KOPT-K1 (cell line): Measurements from ENCODE around the gene GSS.

Experiments
- H3K27ac ChIP-seq: fragments of 200-600 bp; sonication (generic); 2 replicates; pipeline ENCODE4 v1.5.1; 2016; ENCODE audit warnings: antibody characterized with exemption, mild to moderate bottlenecking, low read depth, low read length; ENCODE audit not compliant: poor library complexity, severe bottlenecking
- H3K36me3 ChIP-seq: fragments of 200-600 bp; sonication (generic); 2 replicates; pipeline ENCODE4 v1.5.1; 2017; ENCODE audit warnings: antibody characterized with exemption, mild to moderate bottlenecking, low read length, moderate library complexity; ENCODE audit not compliant: insufficient read depth
- H3K9me3 ChIP-seq: fragments of 200-600 bp; sonication (generic); 2 replicates; pipeline ENCODE4 v1.5.1; 2017; ENCODE audit warnings: antibody characterized with exemption, low read length, mild to moderate bottlenecking; ENCODE audit not compliant: insufficient read depth, poor library complexity, severe bottlenecking

The GSS gene

GRCh38 chr20:34986311-34987287 is 31.0 kb upstream of the GSS start:
- no peaks in the 10 kb centered on the region for H3K36me3 ChIP-seq
- H3K27ac ChIP-seq = no peak overlapping the region
- no peaks in the 10 kb centered on the region for H3K9me3 ChIP-seq

- Histone ChIP-seq H3K27ac (no peak overlapping the region), H3K36me3 (no peaks in the 10 kb centered on the region), H3K9me3 (no peaks in the 10 kb centered on the region)
Measured at GRCh38 chr20:34985461-34986310, 30.1 kb upstream of the GSS start.

- H3K27ac ChIP-seq = no peak overlapping the region
- no peaks in the 10 kb centered on the region for H3K9me3 ChIP-seq
- no peaks in the 10 kb centered on the region for H3K36me3 ChIP-seq
Measured at GRCh38 chr20:34984756-34985261, 29.2 kb upstream of the GSS start.

- H3K9me3 ChIP-seq = no peaks in the 10 kb centered on the region
- no peaks in the 10 kb centered on the region for H3K36me3 ChIP-seq
Measured at GRCh38 chr20:34983995-34984735, 28.6 kb upstream of the GSS start.

GRCh38 chr20:34983089-34983820 is 27.6 kb upstream of the GSS start:
- no peaks in the 10 kb centered on the region for H3K9me3 ChIP-seq
- H3K27ac ChIP-seq = no peak overlapping the region
- no peaks in the 10 kb centered on the region for H3K36me3 ChIP-seq

More at GRCh38 chr20:34983995-34984735, 28.6 kb upstream of the GSS start:
- H3K27ac ChIP-seq = no peak overlapping the region

- H3K36me3 ChIP-seq = no peaks in the 10 kb centered on the region
- no peak overlapping the region for H3K27ac ChIP-seq
- no peaks in the 10 kb centered on the region for H3K9me3 ChIP-seq
Measured at GRCh38 chr20:34982270-34983088, 26.9 kb upstream of the GSS start.

GRCh38 chr20:34980543-34981233 is 25.1 kb upstream of the GSS start:
- H3K36me3 ChIP-seq = no peaks in the 10 kb centered on the region
- no peaks in the 10 kb centered on the region for H3K9me3 ChIP-seq
- H3K27ac ChIP-seq = no peak overlapping the region

GRCh38 chr20:34979366-34980153 is 24.0 kb upstream of the GSS start:
- no peaks in the 10 kb centered on the region for H3K9me3 ChIP-seq
- no peak overlapping the region for H3K27ac ChIP-seq

GRCh38 chr20:34978092-34978744 is 22.6 kb upstream of the GSS start:
- Histone ChIP-seq H3K36me3 (no peaks in the 10 kb centered on the region), H3K9me3 (no peaks in the 10 kb centered on the region), H3K27ac (no peak overlapping the region)

More at GRCh38 chr20:34979366-34980153, 24.0 kb upstream of the GSS start:
- no peaks in the 10 kb centered on the region for H3K36me3 ChIP-seq

GRCh38 chr20:34977365-34978091 is 21.9 kb upstream of the GSS start:
- Histone ChIP-seq H3K36me3 (no peaks in the 10 kb centered on the region), H3K27ac (no peak overlapping the region), H3K9me3 (no peaks in the 10 kb centered on the region)

- Histone ChIP-seq H3K36me3 (no peaks in the 10 kb centered on the region), H3K9me3 (no peaks in the 10 kb centered on the region), H3K27ac (no peak overlapping the region)
Measured at GRCh38 chr20:34976286-34976685, 20.7 kb upstream of the GSS start.
